Heart left ventricle (tissue), 13 donors: ENCODE results near the gene SETD1A.

Source experiments
- POLR2A ChIP-seq, 2 donors: fragments of 450-650 bp; IDR thresholded peaks; one replicate each; pipeline ENCODE4 v1.6.1; 2017; ENCODE audit warnings: antibody characterized with exemption in 2 of 2, mild to moderate bottlenecking in 2 of 2, moderate library complexity in 2 of 2
- TF ChIP-seq, protein P1 (sequence below), 12 donors: fragments of 200-600 bp; sonication (generic) in 4 of 12; IDR thresholded peaks; one replicate each; pipeline versions ENCODE4 v1.5.0 to v1.8.0; 2018 to 2022; ENCODE audit warnings: antibody characterized with exemption in 12 of 12, mild to moderate bottlenecking in 5 of 12
- donor health status: ischemic (EF 13 %, LVEDD 7.1; RV severe dilation, severe dysfunction).
- donor health status: DM: no; HTN: yes; CAD: no.
- donor health status: DM: no; HTN: no; CAD: no.
- donor health status: ischemic (EF 25% LVEDD 6.9; RV normal size, moderate dysfunction).
- donor health status: ischemic (EF 25% LVEDD 5.7; RV mildly dilated, moderate dysfunction).
- donor health status: ischemic (EF 35%, LVEDD 5.7; RV mildly dilated, moderate dysfunction).
- donor health status: nonischemic (EF 11% LVEDD 7.7; RV severe dilation, severe dysfunction).
- donor health status: DM: yes; HTN: yes; CAD: no.
- donor health status: PGD.
- donor health status: ischemic (EF 29% LVEDD 5.4; RV normal size, mild dysfunction).
- donor health status: nonischemic (EF 23%, LVEDD 6.1; RV moderate dilation, normal function).

- TF ChIP-seq POLR2A (IDR thresholded peaks at IDR 0.05), result peak in 1 of 2 donors; percentile 32
- TF ChIP-seq, protein P1, sequence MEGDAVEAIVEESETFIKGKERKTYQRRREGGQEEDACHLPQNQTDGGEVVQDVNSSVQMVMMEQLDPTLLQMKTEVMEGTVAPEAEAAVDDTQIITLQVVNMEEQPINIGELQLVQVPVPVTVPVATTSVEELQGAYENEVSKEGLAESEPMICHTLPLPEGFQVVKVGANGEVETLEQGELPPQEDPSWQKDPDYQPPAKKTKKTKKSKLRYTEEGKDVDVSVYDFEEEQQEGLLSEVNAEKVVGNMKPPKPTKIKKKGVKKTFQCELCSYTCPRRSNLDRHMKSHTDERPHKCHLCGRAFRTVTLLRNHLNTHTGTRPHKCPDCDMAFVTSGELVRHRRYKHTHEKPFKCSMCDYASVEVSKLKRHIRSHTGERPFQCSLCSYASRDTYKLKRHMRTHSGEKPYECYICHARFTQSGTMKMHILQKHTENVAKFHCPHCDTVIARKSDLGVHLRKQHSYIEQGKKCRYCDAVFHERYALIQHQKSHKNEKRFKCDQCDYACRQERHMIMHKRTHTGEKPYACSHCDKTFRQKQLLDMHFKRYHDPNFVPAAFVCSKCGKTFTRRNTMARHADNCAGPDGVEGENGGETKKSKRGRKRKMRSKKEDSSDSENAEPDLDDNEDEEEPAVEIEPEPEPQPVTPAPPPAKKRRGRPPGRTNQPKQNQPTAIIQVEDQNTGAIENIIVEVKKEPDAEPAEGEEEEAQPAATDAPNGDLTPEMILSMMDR (IDR thresholded peaks at IDR 0.05), result peak; percentile 92 to 97 (median 96)
These were observed 27.3 kb downstream of the SETD1A start, which contains the start of gene HSD3B7 for GRCh38 chr16:30984669-30985400.
